GM12872 (cell line): Measurements from ENCODE around the gene SIPA1.
A peak's percentile ranks its signal among the peaks of the same experiment; 100 is the strongest.

Experiments
- CTCF ChIP-seq: IDR thresholded peaks from 3 replicates; pipeline ENCODE4 v1.5.1; 2011; ENCODE audit warnings: low read depth, mild to moderate bottlenecking, low read length, moderate library complexity; ENCODE audit not compliant: insufficient read depth

The SIPA1 gene

GRCh38 chr11:65637794-65638419 is at the start of gene SIPA1:
Gene SIPA1, plus strand, starts transcription at chr11:65638101. Its CDS starts 2,821 bp downstream, at chr11:65640922.
- peak; percentile 43 for TF ChIP-seq CTCF

- TF ChIP-seq CTCF = peak; percentile 93
These were observed 49.5 kb upstream of the SIPA1 start for GRCh38 chr11:65588199-65589054.

GRCh38 chr11:65589444-65590239 is 48.3 kb upstream of the SIPA1 start:
- no peak for TF ChIP-seq CTCF

GRCh38 chr11:65590240-65590738 is 47.6 kb upstream of the SIPA1 start:
- TF ChIP-seq CTCF = no peak

- no peak for TF ChIP-seq CTCF
These were observed 45.7 kb upstream of the SIPA1 start for GRCh38 chr11:65591939-65592857.

- TF ChIP-seq CTCF = no peak
These were observed 44.9 kb upstream of the SIPA1 start for GRCh38 chr11:65592858-65593517.
